GM19324 (cell line): Measurements from ENCODE around the gene HTR1A.

Experiments used
- ATAC-seq: cut with Tn5 transposase; IDR thresholded peaks from one replicate; pipeline ENCODE4 v1.9.1; 2021; ENCODE audit warnings: mild to moderate bottlenecking, moderate library complexity; ENCODE audit not compliant: unreplicated experiment, low FRiP score

Gene HTR1A

GRCh38 chr5:63962279-63962678 lies at the start of gene HTR1A:
Gene HTR1A, minus strand, starts transcription at chr5:63962445. Its CDS starts 726 bp downstream, at chr5:63961719.
- ATAC-seq: no peak

- ATAC-seq: no peak
Observed at GRCh38 chr5:64003966-64004365, 41.7 kb upstream of the HTR1A start.

DNA sequence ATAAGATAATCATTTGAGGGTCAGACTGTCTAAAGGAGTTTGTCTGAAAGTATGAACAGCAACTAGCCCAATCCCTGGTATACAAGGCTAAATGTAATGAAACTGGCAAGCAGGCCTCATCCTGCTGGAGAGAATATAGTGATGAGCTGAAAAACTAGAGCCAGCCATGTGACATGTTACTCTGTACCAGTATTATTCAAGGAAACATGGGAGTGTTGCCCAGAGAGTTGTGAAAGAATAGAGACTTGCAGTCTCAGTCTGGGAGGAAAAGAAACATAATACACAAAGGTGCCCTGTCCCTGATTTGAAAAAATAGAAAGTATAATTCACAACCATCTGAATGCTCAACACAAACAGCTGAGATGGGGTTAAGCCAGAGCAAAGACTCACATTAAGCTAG lies 37.9 kb upstream of the HTR1A start:
- ATAC-seq: no peak

DNA sequence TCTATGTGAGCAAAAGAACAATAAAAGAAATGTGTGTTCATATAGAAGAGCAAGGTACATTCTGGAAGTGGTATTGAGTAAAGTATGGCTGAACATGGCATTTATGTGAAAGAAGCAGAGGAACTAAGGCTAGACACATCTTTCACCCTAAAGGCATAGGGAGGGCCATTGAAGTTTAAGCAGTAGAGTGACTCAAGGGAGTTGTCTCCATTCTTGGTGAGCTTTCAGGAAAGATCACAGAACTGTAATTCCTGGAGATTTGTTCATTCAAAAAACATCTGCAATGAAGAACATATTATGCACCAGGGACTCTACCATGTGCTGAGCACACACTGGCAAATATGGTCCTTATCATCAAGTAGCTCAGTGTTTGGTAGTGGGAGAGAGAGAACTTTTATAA lies 24.8 kb upstream of the HTR1A start:
- ATAC-seq: no peak

DNA sequence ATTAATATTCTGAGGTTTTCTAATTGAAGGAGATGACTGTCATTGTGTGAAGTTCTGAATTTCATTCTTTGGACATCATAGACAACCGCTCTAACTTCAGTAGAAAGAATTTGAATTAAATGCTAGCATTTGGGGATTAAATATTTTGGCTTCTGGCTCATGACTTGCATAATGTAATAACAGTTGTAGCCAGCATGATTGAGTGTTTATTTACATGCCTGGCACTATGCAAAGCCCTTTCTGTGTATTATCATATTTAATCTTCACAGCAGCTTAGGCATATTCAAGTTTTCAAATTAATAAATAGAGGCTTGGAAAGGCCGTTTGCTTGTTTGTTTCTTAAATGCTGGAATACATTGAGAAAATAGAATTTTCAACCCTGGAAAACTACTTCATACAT lies 19.6 kb upstream of the HTR1A start:
- no peak for ATAC-seq

DNA sequence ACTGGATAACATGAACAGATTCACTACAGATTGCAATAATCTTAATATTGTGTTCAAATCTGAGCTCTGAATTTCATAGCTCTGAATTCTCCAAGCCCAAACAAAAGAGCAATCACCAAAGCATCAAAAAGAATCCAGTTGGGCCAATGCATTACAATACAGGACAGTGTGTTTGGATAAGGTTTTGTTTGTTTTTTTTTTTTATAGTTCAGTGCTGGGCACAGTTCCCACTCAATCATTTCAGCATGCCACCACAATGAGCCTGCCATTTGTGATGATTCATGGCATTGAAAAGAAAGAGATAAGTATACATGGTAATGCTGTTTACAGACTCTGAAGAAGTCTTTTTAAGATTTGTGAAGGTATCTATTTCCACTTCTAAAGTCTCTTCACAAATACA lies 1.7 kb upstream of the HTR1A start:
- no peak for ATAC-seq

- peak; percentile 49 for ATAC-seq
Observed at GRCh38 chr5:63963080-63963735, 963 bp upstream of the HTR1A start.

DNA sequence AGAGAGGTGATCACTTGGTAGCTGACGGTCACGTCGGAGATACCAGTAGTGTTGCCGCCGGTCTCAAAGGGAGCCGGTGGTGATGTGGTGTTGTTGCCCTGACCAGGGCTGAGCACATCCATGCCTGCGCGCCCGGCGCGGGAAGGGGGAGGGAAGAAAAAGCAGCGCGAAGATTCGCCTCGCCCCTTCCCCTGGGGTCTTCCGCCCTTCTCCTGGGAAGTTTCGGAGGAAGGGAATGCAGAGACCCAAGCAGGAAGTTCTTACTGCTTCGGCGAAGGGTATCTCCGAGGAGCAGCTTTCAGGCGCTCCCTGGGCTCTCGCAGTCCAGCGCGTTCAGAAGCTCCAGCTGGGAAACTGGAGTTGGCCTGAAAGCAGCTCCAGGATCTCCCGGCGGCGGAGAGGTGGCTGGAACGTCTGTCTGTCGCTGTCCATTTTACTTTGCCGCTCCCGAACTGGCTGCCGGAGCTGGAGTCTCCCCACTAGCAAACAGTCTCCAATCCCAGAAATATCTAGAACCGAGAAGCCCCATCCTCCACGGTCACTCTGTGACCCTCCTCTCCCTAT lies 565 bp downstream of the HTR1A start:
- ATAC-seq: no peak

DNA sequence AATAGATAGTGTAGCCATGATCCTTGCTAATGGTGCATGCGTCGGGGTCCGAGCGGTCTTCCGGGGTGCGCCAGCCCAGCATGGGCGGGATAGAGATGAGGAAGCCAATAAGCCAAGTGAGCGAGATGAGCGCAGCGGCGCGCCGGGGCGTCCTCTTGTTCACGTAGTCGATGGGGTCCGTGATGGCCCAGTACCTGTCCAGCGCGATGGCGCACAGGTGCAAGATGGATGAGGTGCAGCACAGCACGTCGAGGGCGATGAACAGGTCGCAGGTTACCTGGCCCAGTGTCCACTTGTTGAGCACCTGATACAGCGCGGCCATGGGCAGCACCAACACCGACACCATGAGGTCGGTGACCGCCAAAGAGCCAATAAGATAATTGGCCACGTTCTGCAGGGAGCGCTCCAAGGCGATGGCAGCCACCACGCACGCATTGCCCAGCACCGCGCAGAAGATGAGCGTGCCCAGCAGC lies 1.1 kb downstream of the HTR1A start:
- no peak for ATAC-seq

DNA sequence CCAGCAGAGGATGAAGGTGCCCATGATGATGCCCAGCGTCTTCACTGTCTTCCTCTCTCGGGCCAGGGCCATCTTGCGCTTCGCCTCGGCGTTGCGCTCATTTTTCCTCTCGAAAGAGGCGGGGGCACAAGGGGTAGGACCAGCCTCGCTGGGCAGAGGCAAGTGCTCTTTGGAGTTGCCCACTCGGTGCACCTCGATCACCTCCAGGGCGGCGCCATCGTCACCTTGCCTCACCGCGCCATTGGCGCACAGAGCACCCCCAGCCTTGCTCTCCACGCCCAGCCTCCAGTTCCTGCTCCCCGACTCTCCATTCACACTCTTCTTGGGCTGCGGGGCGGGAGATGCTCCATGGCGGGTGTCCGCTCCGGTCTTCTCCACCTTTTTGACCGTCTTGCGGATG lies 1.6 kb downstream of the HTR1A start:
- ATAC-seq: no peak

GRCh38 chr5:63959177-63959982 lies 2.9 kb downstream of the HTR1A start:
- ATAC-seq: no peak

DNA sequence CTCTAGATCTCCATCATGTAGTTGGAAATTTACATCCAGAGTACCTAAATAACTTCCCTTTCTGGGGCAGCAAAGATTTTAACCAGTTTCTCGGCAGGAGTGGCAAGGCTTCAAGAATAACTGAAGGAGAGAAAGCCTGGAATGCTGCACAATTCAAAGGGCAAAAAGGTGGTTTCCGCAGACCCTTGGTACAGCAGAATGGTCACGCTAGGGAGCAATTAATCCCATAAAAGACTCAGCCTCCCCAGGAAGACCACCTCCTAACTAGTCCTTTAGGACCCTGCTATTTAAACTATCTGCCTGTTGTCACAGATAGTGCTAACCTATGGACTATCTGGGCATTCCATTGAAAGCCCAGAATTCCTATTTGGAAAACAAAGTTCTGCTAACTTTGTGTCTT lies 3.6 kb downstream of the HTR1A start:
- ATAC-seq: no peak

GRCh38 chr5:63957617-63958016 lies 4.6 kb downstream of the HTR1A start:
- ATAC-seq: no peak

DNA sequence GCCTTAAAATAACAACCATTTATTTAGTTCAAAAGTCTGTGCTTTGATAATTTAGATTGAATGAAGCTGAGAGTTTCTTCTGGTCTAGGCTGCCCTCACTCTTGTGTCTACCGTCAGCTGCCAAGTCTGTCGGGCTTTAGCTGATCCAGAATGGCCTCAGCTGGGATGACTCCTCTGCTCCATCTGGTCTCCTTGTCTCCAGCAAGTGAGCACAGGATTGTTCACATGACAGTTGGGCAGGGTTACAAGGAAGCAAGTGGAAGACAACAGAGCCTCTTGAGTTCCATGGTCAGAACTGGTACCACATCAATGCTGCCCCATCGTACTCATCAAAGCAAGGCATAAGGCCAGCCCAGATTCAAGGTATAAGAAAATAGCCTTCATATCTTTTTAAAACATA lies 9.0 kb downstream of the HTR1A start:
- ATAC-seq: no peak

GRCh38 chr5:63935103-63935502 lies 27.1 kb downstream of the HTR1A start:
- ATAC-seq: no peak

DNA sequence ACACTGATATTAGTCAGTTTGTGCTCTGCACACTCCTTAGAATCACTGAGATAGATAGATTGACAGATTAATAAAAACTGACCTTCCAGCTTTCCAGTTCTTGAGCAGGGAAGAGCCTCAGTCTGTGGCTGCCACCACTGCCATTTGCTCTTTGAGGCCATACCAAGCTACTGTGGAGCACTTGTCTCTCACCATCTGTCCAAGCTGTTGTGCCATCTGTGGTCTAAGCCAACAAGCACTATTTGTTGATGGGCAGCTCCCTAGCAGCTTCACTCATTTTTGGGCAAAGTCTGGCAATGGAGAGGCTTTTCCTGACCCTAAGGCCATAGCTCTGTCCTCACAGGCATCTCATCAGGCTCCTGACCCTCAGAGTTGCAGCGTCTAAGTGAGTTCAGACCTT lies 30.4 kb downstream of the HTR1A start:
- no peak for ATAC-seq

DNA sequence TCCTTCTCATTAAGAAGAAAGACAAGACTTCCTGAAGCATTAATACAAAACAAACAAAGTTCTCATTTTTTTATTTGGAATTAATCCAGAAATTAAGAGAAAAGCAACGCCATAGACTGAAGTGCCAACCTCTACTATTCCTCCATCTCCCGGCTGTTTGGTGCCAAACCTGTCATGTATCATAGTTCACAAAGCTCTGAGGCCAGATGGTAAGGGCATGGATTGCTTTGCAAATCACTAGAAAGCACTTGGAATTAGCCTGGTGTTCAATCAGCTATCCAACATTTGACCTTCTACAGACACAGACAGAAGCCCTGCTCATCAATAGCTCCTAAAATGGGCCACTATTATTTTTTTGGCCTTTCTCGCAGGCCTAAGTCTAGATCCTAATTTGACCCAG lies 33.8 kb downstream of the HTR1A start:
- ATAC-seq: no peak

DNA sequence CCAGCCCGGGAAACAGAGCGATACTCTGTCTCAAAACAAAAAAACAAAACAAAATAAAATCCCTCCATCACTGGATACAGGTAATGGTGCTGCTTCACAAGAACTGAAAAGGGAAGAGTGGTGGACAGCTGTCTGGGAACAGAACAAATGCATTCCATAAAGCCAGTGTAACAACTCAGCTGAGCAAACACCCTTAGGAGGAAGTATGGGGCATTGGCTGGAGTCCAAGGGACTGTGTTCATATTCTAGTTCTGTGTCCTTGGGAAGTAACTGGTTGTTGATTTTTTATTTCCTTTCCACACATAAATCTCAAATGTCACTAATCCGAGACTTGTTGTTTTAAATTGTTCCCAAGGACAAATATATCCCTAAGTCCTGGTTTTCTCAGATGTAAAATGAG lies 38.3 kb downstream of the HTR1A start:
- ATAC-seq: no peak

GRCh38 chr5:63919763-63920478 lies 42.3 kb downstream of the HTR1A start:
- ATAC-seq: no peak

DNA sequence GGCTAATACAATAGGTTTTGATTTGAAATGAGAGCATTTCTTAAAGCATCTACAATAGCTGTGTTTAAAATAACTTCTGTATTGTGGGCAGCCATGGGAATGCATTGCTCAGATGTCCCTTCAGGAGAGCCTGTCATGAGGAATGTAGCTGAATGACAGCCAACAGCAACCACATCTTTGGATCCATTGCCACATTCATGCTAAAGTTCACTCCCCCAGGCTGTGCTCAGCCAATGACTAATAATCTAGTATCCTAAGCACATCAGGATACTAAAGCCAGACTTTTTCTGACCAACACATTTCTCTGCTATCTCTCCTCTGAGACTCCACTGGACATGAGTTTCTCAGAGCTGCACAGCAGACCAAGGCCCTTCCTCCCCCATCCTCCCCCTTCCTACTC lies 45.5 kb downstream of the HTR1A start:
- no peak for ATAC-seq

DNA sequence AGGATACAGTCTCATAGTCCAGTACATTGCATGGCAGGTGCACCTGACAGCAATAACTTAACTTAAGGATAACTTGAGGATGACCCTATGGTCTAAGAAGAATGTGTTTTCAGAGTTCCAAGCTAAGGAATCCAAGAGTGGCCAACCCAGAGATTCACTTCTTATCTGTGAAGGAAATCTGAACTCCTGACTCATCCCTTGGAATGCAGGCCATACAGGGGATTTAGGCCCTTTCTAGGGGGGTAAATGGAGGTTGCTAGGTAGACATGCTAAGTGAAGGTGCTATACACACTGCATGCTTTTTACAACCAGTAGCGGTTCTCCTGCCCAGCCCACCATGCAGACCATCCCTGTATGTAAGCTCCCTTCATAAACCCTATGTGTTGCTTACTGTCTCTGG lies 50.4 kb downstream of the HTR1A start:
- ATAC-seq: no peak
